WTC11 (cell line): ENCODE results near the gene ADAMTS19. TPM values are rescaled to one million over a fixed set of nuclear protein-coding genes. Genes with fewer than 3 reads are reported as not detected.

Source experiments
- ATAC-seq: fragments of 200-7000 bp; cut with Tn5 transposase; 2 replicates; pipeline ENCODE4 v1.10.0; 2021; ENCODE audit warnings: mild to moderate bottlenecking, moderate library complexity
- CTCF ChIA-PET: fragments of 300-600 bp; sonication (Branson Sonifier 250); formaldehyde crosslinking; loops from one replicate; lab custom pipeline; 2021; ENCODE audit warnings: antibody characterized with exemption; lab: Charles Lee
- POLR2A ChIA-PET: fragments of 350-600 bp; sonication (Branson Sonifier 250); formaldehyde crosslinking; loops from one replicate; lab custom pipeline; 2021; ENCODE audit warnings: antibody characterized with exemption; lab: Charles Lee
- DNase-seq: peaks from one replicate; pipeline ENCODE4 v3.0.0; 2021; ENCODE audit warnings: low spot score
- H3K27ac Mint-ChIP-seq: 2 replicates; pipeline ENCODE4 v1.8.0; 2021; ENCODE audit warnings: mixed read lengths
- H3K27me3 Mint-ChIP-seq: 2 replicates; pipeline ENCODE4 v1.8.0; 2021; ENCODE audit warnings: low read depth, mild to moderate bottlenecking, moderate library complexity, mixed read lengths
- H3K36me3 Mint-ChIP-seq: 2 replicates; pipeline ENCODE4 v1.8.0; 2021; ENCODE audit warnings: mixed read lengths
- H3K4me1 Mint-ChIP-seq: 2 replicates; pipeline ENCODE4 v1.8.0; 2022; ENCODE audit warnings: mixed read lengths
- H3K4me3 Mint-ChIP-seq: 2 replicates; pipeline ENCODE4 v1.8.0; 2021; ENCODE audit warnings: mild to moderate bottlenecking, moderate library complexity, mixed read lengths
- H3K9me3 Mint-ChIP-seq: 2 replicates; pipeline ENCODE4 v1.8.0; 2021; ENCODE audit warnings: mixed read lengths
- CREB1 ChIP-seq: sonication (generic); formaldehyde crosslinking; IDR thresholded peaks from 2 replicates; pipeline ENCODE4 v1.8.0; 2023; ENCODE audit warnings: mild to moderate bottlenecking, missing genetic modification reagents
- GRHL2 ChIP-seq: fragments of 250-450 bp; sonication (Bioruptor Pico); IDR thresholded peaks from 2 replicates; pipeline ENCODE4 v1.8.0; 2022; ENCODE audit warnings: mild to moderate bottlenecking, moderate library complexity; ENCODE audit not compliant: insufficient replicate concordance, severe bottlenecking
- HMGA2 ChIP-seq: fragments of 250-450 bp; sonication (Bioruptor Pico); IDR thresholded peaks from 2 replicates; pipeline ENCODE4 v1.4.0; 2021; ENCODE audit warnings: mild to moderate bottlenecking, moderate library complexity
- IRF2 ChIP-seq: sonication (generic); formaldehyde crosslinking; IDR thresholded peaks from 2 replicates; pipeline ENCODE4 v1.8.0; 2022; ENCODE audit warnings: low read depth, missing genetic modification reagents, borderline replicate concordance
- NFYB ChIP-seq: sonication (generic); formaldehyde crosslinking; conservative IDR thresholded peaks from 2 replicates; pipeline ENCODE4 v1.8.0; 2022; ENCODE audit warnings: low read depth, missing genetic modification reagents
- RORB ChIP-seq: fragments of 250-450 bp; sonication (Bioruptor Pico); IDR thresholded peaks from 2 replicates; pipeline ENCODE4 v1.9.0; 2021; ENCODE audit warnings: mild to moderate bottlenecking
- TP53 ChIP-seq: sonication (generic); formaldehyde crosslinking; IDR thresholded peaks from 2 replicates; pipeline ENCODE4 v1.8.1; 2023; ENCODE audit warnings: mild to moderate bottlenecking, missing genetic modification reagents
- ZNF416 ChIP-seq: fragments of 250-450 bp; sonication (Bioruptor Pico); IDR thresholded peaks from 2 replicates; pipeline ENCODE4 v1.9.0; 2021; ENCODE audit warnings: mild to moderate bottlenecking, inconsistent platforms
- ZNF423 ChIP-seq: fragments of 250-450 bp; sonication (Bioruptor Pico); IDR thresholded peaks from 2 replicates; pipeline ENCODE4 v2.1.2; 2022; ENCODE audit warnings: mild to moderate bottlenecking, moderate library complexity
- total RNA-seq: library from RNA; stranded (reverse); gene quantifications from 3 replicates; pipeline ENCODE4 v1.2.3, GENCODE V29; 2021
- TF ChIP-seq, protein P1 (sequence below): sonication (generic); formaldehyde crosslinking; IDR thresholded peaks from 2 replicates; pipeline ENCODE4 v1.8.1; 2023; ENCODE audit warnings: mild to moderate bottlenecking, missing genetic modification reagents, moderate library complexity
- TF ChIP-seq, protein P2 (sequence below): fragments of 250-450 bp; sonication (Bioruptor Pico); IDR thresholded peaks from 2 replicates; pipeline ENCODE4 v1.9.0; 2021; ENCODE audit warnings: moderate library complexity, mild to moderate bottlenecking, inconsistent platforms, borderline replicate concordance
- TF ChIP-seq, protein P3 (sequence below): sonication (generic); formaldehyde crosslinking; IDR thresholded peaks from 2 replicates; pipeline ENCODE4 v1.8.1; 2022; ENCODE audit warnings: mild to moderate bottlenecking, missing genetic modification reagents, moderate library complexity, borderline replicate concordance
- TF ChIP-seq, protein P4 (sequence below): sonication (generic); formaldehyde crosslinking; IDR thresholded peaks from 2 replicates; pipeline ENCODE4 v1.8.1; 2022; ENCODE audit warnings: missing genetic modification reagents, borderline replicate concordance
- TF ChIP-seq, protein P5 (sequence below): sonication (generic); formaldehyde crosslinking; IDR thresholded peaks from 2 replicates; pipeline ENCODE4 v1.8.0; 2022; ENCODE audit warnings: mild to moderate bottlenecking, missing genetic modification reagents
- TF ChIP-seq, protein P6 (sequence below): fragments of 250-450 bp; sonication (Bioruptor Pico); IDR thresholded peaks from 2 replicates; pipeline ENCODE4 v2.1.2; 2022; ENCODE audit warnings: mild to moderate bottlenecking, moderate library complexity
- TF ChIP-seq, protein P7 (sequence below): fragments of 250-450 bp; sonication (Bioruptor Pico); IDR thresholded peaks from 2 replicates; pipeline ENCODE4 v1.9.0; 2021; ENCODE audit warnings: mild to moderate bottlenecking
- TF ChIP-seq, protein P8 (sequence below): sonication (generic); formaldehyde crosslinking; IDR thresholded peaks from 2 replicates; pipeline ENCODE4 v1.8.0; 2023; ENCODE audit warnings: missing genetic modification reagents, mild to moderate bottlenecking, borderline replicate concordance

Gene ADAMTS19
- total RNA-seq, 1 experiment from 2014 or later = 28.0 TPM

DNA sequence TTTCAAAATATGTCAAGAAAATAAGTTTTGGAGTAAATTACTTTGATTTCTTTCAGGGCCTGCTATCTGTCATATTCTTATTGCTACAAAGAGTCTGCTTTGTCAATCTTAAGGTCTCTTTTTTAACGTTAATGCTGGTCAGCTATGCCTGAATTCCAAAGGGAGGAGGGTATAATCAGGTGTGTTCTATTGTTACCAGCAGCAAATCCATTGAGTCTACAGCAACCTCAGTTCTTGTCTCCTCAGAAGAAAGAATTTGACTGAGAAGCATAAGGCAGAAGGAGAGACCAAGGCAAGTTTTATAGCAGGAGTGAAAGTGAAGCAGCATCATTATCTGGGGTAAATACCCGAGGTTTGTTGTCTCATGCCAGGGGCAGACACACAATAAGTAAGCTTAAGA lies 264.1 kb downstream of the ADAMTS19 start:
- Mint-ChIP-seq H3K4me3 (peak overlapping the region; percentile 42), H3K9me3 (peaks cover 4% of the 10 kb centered on the region; the same call in 1 of the 2 replicates), H3K4me1 (peaks cover 56% of the 10 kb centered on the region), H3K36me3 (peaks cover 22% of the 10 kb centered on the region), H3K27me3 (no peaks in the 10 kb centered on the region), H3K27ac (peak overlapping the region; percentile 96)
- TF ChIP-seq, protein P1, sequence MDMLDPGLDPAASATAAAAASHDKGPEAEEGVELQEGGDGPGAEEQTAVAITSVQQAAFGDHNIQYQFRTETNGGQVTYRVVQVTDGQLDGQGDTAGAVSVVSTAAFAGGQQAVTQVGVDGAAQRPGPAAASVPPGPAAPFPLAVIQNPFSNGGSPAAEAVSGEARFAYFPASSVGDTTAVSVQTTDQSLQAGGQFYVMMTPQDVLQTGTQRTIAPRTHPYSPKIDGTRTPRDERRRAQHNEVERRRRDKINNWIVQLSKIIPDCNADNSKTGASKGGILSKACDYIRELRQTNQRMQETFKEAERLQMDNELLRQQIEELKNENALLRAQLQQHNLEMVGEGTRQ (CRISPR knock-in tag) = no peak
- TF ChIP-seq NFYB (CRISPR knock-in tag) = no peak
- TF ChIP-seq, protein P2, sequence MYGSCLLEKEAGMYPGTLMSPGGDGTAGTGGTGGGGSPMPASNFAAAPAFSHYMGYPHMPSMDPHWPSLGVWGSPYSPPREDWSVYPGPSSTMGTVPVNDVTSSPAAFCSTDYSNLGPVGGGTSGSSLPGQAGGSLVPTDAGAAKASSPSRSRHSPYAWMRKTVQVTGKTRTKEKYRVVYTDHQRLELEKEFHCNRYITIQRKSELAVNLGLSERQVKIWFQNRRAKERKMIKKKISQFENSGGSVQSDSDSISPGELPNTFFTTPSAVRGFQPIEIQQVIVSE (CRISPR knock-in tag) = no peak
- TF ChIP-seq, protein P3, sequence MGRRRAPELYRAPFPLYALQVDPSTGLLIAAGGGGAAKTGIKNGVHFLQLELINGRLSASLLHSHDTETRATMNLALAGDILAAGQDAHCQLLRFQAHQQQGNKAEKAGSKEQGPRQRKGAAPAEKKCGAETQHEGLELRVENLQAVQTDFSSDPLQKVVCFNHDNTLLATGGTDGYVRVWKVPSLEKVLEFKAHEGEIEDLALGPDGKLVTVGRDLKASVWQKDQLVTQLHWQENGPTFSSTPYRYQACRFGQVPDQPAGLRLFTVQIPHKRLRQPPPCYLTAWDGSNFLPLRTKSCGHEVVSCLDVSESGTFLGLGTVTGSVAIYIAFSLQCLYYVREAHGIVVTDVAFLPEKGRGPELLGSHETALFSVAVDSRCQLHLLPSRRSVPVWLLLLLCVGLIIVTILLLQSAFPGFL (CRISPR knock-in tag) = no peak
- TF ChIP-seq, protein P4, sequence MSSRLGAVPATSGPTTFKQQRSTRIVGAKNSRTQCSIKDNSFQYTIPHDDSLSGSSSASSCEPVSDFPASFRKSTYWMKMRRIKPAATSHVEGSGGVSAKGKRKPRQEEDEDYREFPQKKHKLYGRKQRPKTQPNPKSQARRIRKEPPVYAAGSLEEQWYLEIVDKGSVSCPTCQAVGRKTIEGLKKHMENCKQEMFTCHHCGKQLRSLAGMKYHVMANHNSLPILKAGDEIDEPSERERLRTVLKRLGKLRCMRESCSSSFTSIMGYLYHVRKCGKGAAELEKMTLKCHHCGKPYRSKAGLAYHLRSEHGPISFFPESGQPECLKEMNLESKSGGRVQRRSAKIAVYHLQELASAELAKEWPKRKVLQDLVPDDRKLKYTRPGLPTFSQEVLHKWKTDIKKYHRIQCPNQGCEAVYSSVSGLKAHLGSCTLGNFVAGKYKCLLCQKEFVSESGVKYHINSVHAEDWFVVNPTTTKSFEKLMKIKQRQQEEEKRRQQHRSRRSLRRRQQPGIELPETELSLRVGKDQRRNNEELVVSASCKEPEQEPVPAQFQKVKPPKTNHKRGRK = no peak
- no peak for TF ChIP-seq IRF2 (CRISPR knock-in tag)
- TF ChIP-seq, protein P5, sequence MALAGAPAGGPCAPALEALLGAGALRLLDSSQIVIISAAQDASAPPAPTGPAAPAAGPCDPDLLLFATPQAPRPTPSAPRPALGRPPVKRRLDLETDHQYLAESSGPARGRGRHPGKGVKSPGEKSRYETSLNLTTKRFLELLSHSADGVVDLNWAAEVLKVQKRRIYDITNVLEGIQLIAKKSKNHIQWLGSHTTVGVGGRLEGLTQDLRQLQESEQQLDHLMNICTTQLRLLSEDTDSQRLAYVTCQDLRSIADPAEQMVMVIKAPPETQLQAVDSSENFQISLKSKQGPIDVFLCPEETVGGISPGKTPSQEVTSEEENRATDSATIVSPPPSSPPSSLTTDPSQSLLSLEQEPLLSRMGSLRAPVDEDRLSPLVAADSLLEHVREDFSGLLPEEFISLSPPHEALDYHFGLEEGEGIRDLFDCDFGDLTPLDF (CRISPR knock-in tag) = no peak
- TF ChIP-seq CREB1 = no peak
- no peak for TF ChIP-seq HMGA2 (CRISPR knock-in tag)
- no peak for TF ChIP-seq TP53 (CRISPR knock-in tag)
- TF ChIP-seq RORB = no peak
- no peak for TF ChIP-seq GRHL2 (CRISPR knock-in tag)
- DNase-seq (no peak), ATAC-seq (peak; percentile 83)
- CTCF ChIA-PET = no interaction called here
- POLR2A ChIA-PET = no interaction called here

DNA sequence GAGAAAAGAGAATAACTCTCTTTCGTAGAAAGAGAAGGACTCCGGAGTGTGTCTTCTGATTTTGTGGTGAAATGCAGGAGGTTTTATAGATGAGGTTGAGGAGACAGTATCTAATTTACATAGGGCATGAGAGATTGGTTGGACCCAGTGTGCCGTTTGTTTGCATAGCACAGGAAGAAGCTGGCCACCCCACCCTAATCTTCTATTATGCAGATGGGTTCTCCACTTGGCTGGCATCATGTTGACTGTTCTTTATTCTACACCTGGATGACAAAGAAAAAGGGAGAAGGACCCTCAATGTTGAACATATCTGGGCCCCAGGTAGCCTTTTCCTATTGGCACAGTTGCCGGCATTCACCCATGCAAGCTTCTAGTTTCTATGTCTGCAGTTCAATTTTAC lies 264.5 kb downstream of the ADAMTS19 start:
- CTCF ChIA-PET = no interaction called here
- DNase-seq = peak; percentile 11
- TF ChIP-seq ZNF416 (CRISPR knock-in tag) (no peak), ZNF423 (0 out of 2 replicates have a peak, but pooled peaks have one; percentile 24)
- TF ChIP-seq, all 79 proteins: peak for 1
- Mint-ChIP-seq H3K4me1 (peaks cover 56% of the 10 kb centered on the region), H3K4me3 (peak overlapping the region; percentile 42), H3K27me3 (no peaks in the 10 kb centered on the region), H3K9me3 (peaks cover 4% of the 10 kb centered on the region; the same call in 1 of the 2 replicates), H3K36me3 (peaks cover 22% of the 10 kb centered on the region), H3K27ac (peak overlapping the region; percentile 96)
- POLR2A ChIA-PET = no interaction called here
- ATAC-seq = peak; percentile 89

DNA sequence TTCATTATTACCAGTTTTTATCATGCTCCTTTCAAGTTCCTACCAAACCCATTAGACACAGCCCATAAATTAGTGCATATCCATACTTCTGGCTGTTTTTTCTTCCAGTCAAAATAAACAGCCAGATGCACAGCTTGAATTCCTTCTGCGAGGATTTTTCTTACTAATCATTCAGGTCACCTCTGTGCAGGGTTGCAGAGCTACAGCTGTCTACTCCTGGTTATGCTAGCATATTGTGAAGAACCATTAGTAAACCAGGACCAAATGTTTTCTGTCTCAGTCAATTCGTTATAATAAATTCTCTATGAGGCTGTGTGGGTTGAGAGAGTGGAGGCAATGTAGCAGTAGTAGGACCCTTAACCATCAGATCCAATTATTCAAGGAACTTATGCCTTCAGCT lies 279.7 kb downstream of the ADAMTS19 start:
- DNase-seq = no peak
- no peak overlapping the region for H3K27ac Mint-ChIP-seq
- ATAC-seq = no peak
- no peaks in the 10 kb centered on the region for H3K27me3 Mint-ChIP-seq
- ChIA-PET CTCF (no interaction called here), POLR2A (no interaction called here)
- peaks cover 6% of the 10 kb centered on the region; the same call in 1 of the 2 replicates for H3K36me3 Mint-ChIP-seq
- peaks cover 16% of the 10 kb centered on the region for H3K4me1 Mint-ChIP-seq
- no peaks in the 10 kb centered on the region for H3K9me3 Mint-ChIP-seq
- H3K4me3 Mint-ChIP-seq = no peak overlapping the region
- TF ChIP-seq, protein P6, sequence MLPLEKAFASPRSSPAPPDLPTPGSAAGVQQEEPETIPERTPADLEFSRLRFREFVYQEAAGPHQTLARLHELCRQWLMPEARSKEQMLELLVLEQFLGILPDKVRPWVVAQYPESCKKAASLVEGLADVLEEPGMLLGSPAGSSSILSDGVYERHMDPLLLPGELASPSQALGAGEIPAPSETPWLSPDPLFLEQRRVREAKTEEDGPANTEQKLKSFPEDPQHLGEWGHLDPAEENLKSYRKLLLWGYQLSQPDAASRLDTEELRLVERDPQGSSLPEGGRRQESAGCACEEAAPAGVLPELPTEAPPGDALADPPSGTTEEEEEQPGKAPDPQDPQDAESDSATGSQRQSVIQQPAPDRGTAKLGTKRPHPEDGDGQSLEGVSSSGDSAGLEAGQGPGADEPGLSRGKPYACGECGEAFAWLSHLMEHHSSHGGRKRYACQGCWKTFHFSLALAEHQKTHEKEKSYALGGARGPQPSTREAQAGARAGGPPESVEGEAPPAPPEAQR (CRISPR knock-in tag) = no peak
- TF ChIP-seq, protein P7, sequence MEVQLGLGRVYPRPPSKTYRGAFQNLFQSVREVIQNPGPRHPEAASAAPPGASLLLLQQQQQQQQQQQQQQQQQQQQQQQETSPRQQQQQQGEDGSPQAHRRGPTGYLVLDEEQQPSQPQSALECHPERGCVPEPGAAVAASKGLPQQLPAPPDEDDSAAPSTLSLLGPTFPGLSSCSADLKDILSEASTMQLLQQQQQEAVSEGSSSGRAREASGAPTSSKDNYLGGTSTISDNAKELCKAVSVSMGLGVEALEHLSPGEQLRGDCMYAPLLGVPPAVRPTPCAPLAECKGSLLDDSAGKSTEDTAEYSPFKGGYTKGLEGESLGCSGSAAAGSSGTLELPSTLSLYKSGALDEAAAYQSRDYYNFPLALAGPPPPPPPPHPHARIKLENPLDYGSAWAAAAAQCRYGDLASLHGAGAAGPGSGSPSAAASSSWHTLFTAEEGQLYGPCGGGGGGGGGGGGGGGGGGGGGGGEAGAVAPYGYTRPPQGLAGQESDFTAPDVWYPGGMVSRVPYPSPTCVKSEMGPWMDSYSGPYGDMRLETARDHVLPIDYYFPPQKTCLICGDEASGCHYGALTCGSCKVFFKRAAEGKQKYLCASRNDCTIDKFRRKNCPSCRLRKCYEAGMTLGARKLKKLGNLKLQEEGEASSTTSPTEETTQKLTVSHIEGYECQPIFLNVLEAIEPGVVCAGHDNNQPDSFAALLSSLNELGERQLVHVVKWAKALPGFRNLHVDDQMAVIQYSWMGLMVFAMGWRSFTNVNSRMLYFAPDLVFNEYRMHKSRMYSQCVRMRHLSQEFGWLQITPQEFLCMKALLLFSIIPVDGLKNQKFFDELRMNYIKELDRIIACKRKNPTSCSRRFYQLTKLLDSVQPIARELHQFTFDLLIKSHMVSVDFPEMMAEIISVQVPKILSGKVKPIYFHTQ (CRISPR knock-in tag) = no peak
- TF ChIP-seq, protein P8, sequence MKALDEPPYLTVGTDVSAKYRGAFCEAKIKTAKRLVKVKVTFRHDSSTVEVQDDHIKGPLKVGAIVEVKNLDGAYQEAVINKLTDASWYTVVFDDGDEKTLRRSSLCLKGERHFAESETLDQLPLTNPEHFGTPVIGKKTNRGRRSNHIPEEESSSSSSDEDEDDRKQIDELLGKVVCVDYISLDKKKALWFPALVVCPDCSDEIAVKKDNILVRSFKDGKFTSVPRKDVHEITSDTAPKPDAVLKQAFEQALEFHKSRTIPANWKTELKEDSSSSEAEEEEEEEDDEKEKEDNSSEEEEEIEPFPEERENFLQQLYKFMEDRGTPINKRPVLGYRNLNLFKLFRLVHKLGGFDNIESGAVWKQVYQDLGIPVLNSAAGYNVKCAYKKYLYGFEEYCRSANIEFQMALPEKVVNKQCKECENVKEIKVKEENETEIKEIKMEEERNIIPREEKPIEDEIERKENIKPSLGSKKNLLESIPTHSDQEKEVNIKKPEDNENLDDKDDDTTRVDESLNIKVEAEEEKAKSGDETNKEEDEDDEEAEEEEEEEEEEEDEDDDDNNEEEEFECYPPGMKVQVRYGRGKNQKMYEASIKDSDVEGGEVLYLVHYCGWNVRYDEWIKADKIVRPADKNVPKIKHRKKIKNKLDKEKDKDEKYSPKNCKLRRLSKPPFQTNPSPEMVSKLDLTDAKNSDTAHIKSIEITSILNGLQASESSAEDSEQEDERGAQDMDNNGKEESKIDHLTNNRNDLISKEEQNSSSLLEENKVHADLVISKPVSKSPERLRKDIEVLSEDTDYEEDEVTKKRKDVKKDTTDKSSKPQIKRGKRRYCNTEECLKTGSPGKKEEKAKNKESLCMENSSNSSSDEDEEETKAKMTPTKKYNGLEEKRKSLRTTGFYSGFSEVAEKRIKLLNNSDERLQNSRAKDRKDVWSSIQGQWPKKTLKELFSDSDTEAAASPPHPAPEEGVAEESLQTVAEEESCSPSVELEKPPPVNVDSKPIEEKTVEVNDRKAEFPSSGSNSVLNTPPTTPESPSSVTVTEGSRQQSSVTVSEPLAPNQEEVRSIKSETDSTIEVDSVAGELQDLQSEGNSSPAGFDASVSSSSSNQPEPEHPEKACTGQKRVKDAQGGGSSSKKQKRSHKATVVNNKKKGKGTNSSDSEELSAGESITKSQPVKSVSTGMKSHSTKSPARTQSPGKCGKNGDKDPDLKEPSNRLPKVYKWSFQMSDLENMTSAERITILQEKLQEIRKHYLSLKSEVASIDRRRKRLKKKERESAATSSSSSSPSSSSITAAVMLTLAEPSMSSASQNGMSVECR (CRISPR knock-in tag) = no peak
